ENCODE data around the gene AMACR.

DNA sequence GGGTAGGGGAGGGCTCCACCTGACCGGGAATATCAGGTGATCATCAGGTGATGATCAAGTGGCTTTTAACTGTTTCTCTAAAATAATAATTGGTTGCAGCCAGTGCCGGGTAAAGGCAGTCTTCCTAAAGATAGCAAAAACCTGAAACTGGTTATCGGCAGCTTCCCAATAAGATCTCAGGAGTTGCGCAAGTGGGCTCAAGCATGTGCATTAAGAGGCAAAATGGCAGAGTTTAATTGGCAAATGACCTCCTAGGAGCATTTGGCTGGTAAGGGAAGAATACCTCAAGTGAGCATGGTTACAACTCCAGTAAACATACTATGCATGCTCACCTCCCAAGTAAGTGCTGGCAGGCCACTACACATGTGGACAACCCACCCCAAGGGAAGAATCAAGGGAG lies 31.0 kb upstream of the AMACR start:
- no peak for TF ChIP-seq POLR2A (IDR thresholded peaks at IDR 0.05; ENCODE audit: low read depth, low read length)
- TF ChIP-seq, protein P1, sequence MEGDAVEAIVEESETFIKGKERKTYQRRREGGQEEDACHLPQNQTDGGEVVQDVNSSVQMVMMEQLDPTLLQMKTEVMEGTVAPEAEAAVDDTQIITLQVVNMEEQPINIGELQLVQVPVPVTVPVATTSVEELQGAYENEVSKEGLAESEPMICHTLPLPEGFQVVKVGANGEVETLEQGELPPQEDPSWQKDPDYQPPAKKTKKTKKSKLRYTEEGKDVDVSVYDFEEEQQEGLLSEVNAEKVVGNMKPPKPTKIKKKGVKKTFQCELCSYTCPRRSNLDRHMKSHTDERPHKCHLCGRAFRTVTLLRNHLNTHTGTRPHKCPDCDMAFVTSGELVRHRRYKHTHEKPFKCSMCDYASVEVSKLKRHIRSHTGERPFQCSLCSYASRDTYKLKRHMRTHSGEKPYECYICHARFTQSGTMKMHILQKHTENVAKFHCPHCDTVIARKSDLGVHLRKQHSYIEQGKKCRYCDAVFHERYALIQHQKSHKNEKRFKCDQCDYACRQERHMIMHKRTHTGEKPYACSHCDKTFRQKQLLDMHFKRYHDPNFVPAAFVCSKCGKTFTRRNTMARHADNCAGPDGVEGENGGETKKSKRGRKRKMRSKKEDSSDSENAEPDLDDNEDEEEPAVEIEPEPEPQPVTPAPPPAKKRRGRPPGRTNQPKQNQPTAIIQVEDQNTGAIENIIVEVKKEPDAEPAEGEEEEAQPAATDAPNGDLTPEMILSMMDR (IDR thresholded peaks at IDR 0.05; ENCODE audit: extremely low read depth in 1 of 2, insufficient read depth in 1 of 2, low read depth in 1 of 2, low read length in 2 of 2) = no peak
- no peak for TF ChIP-seq EZH2 (IDR thresholded peaks at IDR 0.05; ENCODE audit: borderline replicate concordance, low read depth, low read length, severe bottlenecking)
- TF ChIP-seq, protein P2, sequence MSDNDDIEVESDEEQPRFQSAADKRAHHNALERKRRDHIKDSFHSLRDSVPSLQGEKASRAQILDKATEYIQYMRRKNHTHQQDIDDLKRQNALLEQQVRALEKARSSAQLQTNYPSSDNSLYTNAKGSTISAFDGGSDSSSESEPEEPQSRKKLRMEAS (IDR thresholded peaks at IDR 0.05; ENCODE audit: insufficient read depth, insufficient read length) = no peak
- TF ChIP-seq POLR2AphosphoS5 (IDR thresholded peaks at IDR 0.05; ENCODE audit: insufficient read depth, low read depth, low read length) = no peak
- TF ChIP-seq JUN (IDR thresholded peaks at IDR 0.05; ENCODE audit: borderline replicate concordance, insufficient read depth, insufficient read length, low read depth) = no peak
- TF ChIP-seq GATA2 (IDR thresholded peaks at IDR 0.05; ENCODE audit: insufficient read depth, insufficient read length, low read depth, low read length) = no peak
- no peak for TF ChIP-seq FOS (IDR thresholded peaks at IDR 0.05; ENCODE audit: borderline replicate concordance, insufficient read depth, low read length)
- no peak for TF ChIP-seq MYC (IDR thresholded peaks at IDR 0.05; ENCODE audit: low read depth, low read length)
